Liver (tissue), 9 donors: Measurements from ENCODE around the gene INTS3. TPM values are rescaled to one million over a fixed set of nuclear protein-coding genes. Genes with fewer than 3 reads are reported as not detected.

Experiments used
- DNase-seq: peaks from one replicate; pipeline ENCODE4 v3.0.0-alpha.2; 2017; ENCODE audit warnings: low spot score
- H3K27ac ChIP-seq, 2 donors: one replicate each; pipeline ENCODE4 v1.7.0; 2013; ENCODE audit warnings: inconsistent platforms in 2 of 2, low read length in 2 of 2, control low read depth in 1 of 2, low read depth in 1 of 2, mild to moderate bottlenecking in 1 of 2
- H3K27me3 ChIP-seq, 4 donors: one replicate each; pipeline versions ENCODE4 v1.6.1 to v1.7.0; 2013; ENCODE audit warnings: low read length in 3 of 4, inconsistent platforms in 1 of 4, mild to moderate bottlenecking in 1 of 4, moderate library complexity in 1 of 4; ENCODE audit not compliant: control insufficient read depth in 4 of 4, insufficient read depth in 4 of 4
- H3K36me3 ChIP-seq, 4 donors: one replicate each; pipeline versions ENCODE4 v1.6.1 to v1.7.0; 2013; ENCODE audit warnings: low read length in 3 of 4, mild to moderate bottlenecking in 3 of 4, low read depth in 1 of 4, moderate library complexity in 1 of 4; ENCODE audit not compliant: control insufficient read depth in 4 of 4, insufficient read depth in 3 of 4
- H3K4me1 ChIP-seq, 4 donors: one replicate each; pipeline versions ENCODE4 v1.6.1 to v1.7.0; 2013; ENCODE audit warnings: low read length in 3 of 4, mild to moderate bottlenecking in 3 of 4, moderate library complexity in 1 of 4; ENCODE audit not compliant: control insufficient read depth in 4 of 4, insufficient read depth in 4 of 4
- H3K4me3 ChIP-seq, 3 donors: one replicate each; pipeline versions ENCODE4 v1.6.1 to v1.7.0; 2013; ENCODE audit warnings: low read length in 3 of 3, control low read depth in 1 of 3, low read depth in 1 of 3, mild to moderate bottlenecking in 1 of 3
- H3K9ac ChIP-seq, 2 donors: one replicate each; pipeline ENCODE4 v1.7.0; 2013; ENCODE audit warnings: low read length in 2 of 2, mild to moderate bottlenecking in 2 of 2, moderate library complexity in 2 of 2, control low read depth in 1 of 2, low read depth in 1 of 2
- H3K9me3 ChIP-seq, 4 donors: one replicate each; pipeline versions ENCODE4 v1.6.1 to v1.7.0; 2013; ENCODE audit warnings: low read length in 3 of 4; ENCODE audit not compliant: control insufficient read depth in 4 of 4
- ATF3 ChIP-seq: IDR thresholded peaks from 2 replicates; pipeline ENCODE4 v1.6.1; 2016; ENCODE audit warnings: antibody characterized with exemption
- EGR1 ChIP-seq, 2 donors: IDR thresholded peaks; 2 replicates each; pipeline ENCODE4 v1.6.1; 2016 to 2018; ENCODE audit warnings: antibody characterized with exemption in 2 of 2, low read depth in 2 of 2
- FOXA1 ChIP-seq: IDR thresholded peaks from 2 replicates; pipeline ENCODE4 v1.6.1; 2016; ENCODE audit warnings: antibody characterized with exemption
- FOXA2 ChIP-seq: IDR thresholded peaks from 2 replicates; pipeline ENCODE4 v1.6.1; 2016; ENCODE audit warnings: antibody characterized with exemption
- GABPA ChIP-seq, 2 donors: IDR thresholded peaks in 1 of 2; conservative IDR thresholded peaks in 1 of 2; 2 replicates each; pipeline ENCODE4 v1.6.1; 2016; ENCODE audit warnings: antibody characterized with exemption in 2 of 2, mild to moderate bottlenecking in 1 of 2, moderate library complexity in 1 of 2
- HNF4A ChIP-seq, 2 donors: conservative IDR thresholded peaks; 2 replicates each; pipeline ENCODE4 v1.6.1; 2016; ENCODE audit warnings: antibody characterized with exemption in 2 of 2, mild to moderate bottlenecking in 2 of 2
- HNF4G ChIP-seq: IDR thresholded peaks from 2 replicates; pipeline ENCODE4 v1.6.1; 2016; ENCODE audit warnings: antibody characterized with exemption
- JUND ChIP-seq, 2 donors: IDR thresholded peaks; 2 replicates each; pipeline ENCODE4 v1.6.1; 2016; ENCODE audit warnings: antibody characterized with exemption in 2 of 2
- NR2F2 ChIP-seq: IDR thresholded peaks from 2 replicates; pipeline ENCODE4 v1.6.1; 2016; ENCODE audit warnings: antibody characterized with exemption
- RAD21 ChIP-seq, 2 donors: IDR thresholded peaks; 2 replicates each; pipeline ENCODE4 v1.6.1; 2016; ENCODE audit warnings: antibody characterized with exemption in 2 of 2, mild to moderate bottlenecking in 2 of 2
- RXRA ChIP-seq, 2 donors: IDR thresholded peaks; 2 replicates each; pipeline ENCODE4 v1.6.1; 2017 to 2018; ENCODE audit warnings: antibody characterized with exemption in 2 of 2, mild to moderate bottlenecking in 1 of 2
- SP1 ChIP-seq: IDR thresholded peaks from 2 replicates; pipeline ENCODE4 v1.6.1; 2018; ENCODE audit warnings: antibody characterized with exemption, mild to moderate bottlenecking
- TAF1 ChIP-seq: conservative IDR thresholded peaks from 2 replicates; pipeline ENCODE4 v1.6.1; 2016; ENCODE audit warnings: antibody characterized with exemption, mild to moderate bottlenecking
- YY1 ChIP-seq: IDR thresholded peaks from 2 replicates; pipeline ENCODE4 v1.6.1; 2016; ENCODE audit warnings: antibody characterized with exemption, mild to moderate bottlenecking
- WGBS: extraction: QIAGEN DNeasy Blood & Tissue Kit; methylation state at CpG from one replicate; pipeline ENCODE4 v1.1.7; 2013; 5-methylcytosine and 5-hydroxymethylcytosine counted together
- polyA plus RNA-seq, 2 donors: library from polyadenylated mRNA; stranded (reverse) in 1 of 2; unstranded in 1 of 2; fragments of 200-250 nt in 1 of 2; fragments of >200 nt in 1 of 2; fragmentation: Nextera tagmentation in 1 of 2; extraction: Ambion mirVana in 1 of 2; gene quantifications; one replicate each; pipeline versions ENCODE4 v1.2.1 to v1.2.3, GENCODE V29; 2013 to 2015
- total RNA-seq, 2 donors: library from RNA; depleted of rRNA; stranded (reverse); fragments of >200 nt; gene quantifications; one replicate each; pipeline ENCODE4 v1.2.3, GENCODE V29; 2014
- TF ChIP-seq, protein P1 (sequence below): fragments of 150-350 bp; IDR thresholded peaks from 2 replicates; pipeline ENCODE4 v1.5.1; 2017; ENCODE audit warnings: improper control_type of control experiment, low read depth, low read length; ENCODE audit not compliant: missing input control
- TF ChIP-seq, protein P2 (sequence below): IDR thresholded peaks from 2 replicates; pipeline ENCODE4 v1.6.1; 2016; ENCODE audit warnings: antibody characterized with exemption
- TF ChIP-seq, protein P3 (sequence below): IDR thresholded peaks from 2 replicates; pipeline ENCODE4 v1.6.1; 2016; ENCODE audit warnings: antibody characterized with exemption
- TF ChIP-seq, protein P4 (sequence below): IDR thresholded peaks from 2 replicates; pipeline ENCODE4 v1.6.1; 2016; ENCODE audit warnings: antibody characterized with exemption, mild to moderate bottlenecking
- donor health status: healthy.
- donor health status: healthy.
- donor health status: healthy.
- donor health status: healthy.
- donor health status: healthy.

The INTS3 gene
- total and polyA plus RNA-seq, 4 donors = 9.0 to 26.0 (median 15.2) TPM

DNA sequence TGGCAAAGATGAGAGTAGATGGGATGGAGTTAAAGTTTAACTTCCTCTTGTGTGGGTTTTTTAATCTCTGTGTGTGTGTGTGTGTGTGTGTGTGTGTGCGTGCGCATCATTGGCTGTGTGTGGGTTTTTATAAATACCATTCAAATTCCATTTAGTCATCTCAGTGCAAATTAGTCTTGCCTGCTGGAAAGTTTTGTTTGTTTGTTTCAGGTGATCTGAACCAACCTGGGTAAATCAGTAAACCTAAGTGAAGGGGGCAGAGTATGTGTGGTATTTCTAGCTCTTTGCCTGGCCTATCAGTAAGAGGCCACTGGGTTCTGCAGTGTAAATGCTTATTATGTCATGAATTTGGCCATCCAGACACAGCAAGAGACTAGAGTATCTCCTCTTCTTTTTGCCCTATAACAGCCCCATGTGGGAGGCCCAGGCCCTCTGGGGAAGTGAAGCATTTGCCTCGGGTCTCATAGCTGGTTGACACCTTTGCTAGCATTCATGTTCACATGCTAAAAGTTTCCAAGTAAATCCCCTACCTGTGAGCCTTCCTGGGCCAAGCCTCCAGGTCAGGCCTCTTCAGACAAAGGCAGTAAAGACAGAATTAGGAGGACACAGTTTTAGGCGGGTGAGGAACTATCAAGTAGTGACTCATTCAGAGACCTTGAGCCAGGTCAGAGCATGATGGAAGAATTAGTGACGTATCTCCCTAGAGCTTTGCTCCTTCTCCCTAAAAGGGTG is 14.7 kb downstream of the INTS3 start:
- WGBS = 44% methylated on average over 5 of the region's 5 CpGs
- no peaks in the 10 kb centered on the region for H3K9me3 ChIP-seq
- H3K27ac ChIP-seq = peak overlapping the region; percentile 22 to 40
- peak overlapping the region in 1 of 2 donors; percentile 47 for H3K9ac ChIP-seq
- peaks cover 6 to 36% (median 26%) of the 10 kb centered on the region in 4 donors for H3K4me1 ChIP-seq
- no peak overlapping the region for H3K4me3 ChIP-seq
- H3K27me3 ChIP-seq = no peaks in the 10 kb centered on the region
- TF ChIP-seq NR2F2 (no peak), RXRA (IDR thresholded peaks at IDR 0.05) (peak; percentile 46 to 81), SP1 (peak; percentile 89), JUND (IDR thresholded peaks at IDR 0.05) (peak; percentile 57 to 72), YY1 (peak; percentile 85), FOXA1 (peak; percentile 48), FOXA2 (peak; percentile 69), HNF4G (peak; percentile 20), GABPA (IDR thresholded peaks at IDR 0.05 in 1 of 2, conservative IDR thresholded peaks at IDR 0.05 in 1 of 2) (peak in 1 of 2 donors; percentile 29), TAF1 (no peak), ATF3 (peak; percentile 36), HNF4A (conservative IDR thresholded peaks at IDR 0.05) (peak; percentile 63), EGR1 (IDR thresholded peaks at IDR 0.05; ENCODE audit: low read depth in 2 of 2) (peak in 1 of 2 donors; percentile 71), RAD21 (IDR thresholded peaks at IDR 0.05) (peak; percentile 27 to 48)
- TF ChIP-seq, protein P1, sequence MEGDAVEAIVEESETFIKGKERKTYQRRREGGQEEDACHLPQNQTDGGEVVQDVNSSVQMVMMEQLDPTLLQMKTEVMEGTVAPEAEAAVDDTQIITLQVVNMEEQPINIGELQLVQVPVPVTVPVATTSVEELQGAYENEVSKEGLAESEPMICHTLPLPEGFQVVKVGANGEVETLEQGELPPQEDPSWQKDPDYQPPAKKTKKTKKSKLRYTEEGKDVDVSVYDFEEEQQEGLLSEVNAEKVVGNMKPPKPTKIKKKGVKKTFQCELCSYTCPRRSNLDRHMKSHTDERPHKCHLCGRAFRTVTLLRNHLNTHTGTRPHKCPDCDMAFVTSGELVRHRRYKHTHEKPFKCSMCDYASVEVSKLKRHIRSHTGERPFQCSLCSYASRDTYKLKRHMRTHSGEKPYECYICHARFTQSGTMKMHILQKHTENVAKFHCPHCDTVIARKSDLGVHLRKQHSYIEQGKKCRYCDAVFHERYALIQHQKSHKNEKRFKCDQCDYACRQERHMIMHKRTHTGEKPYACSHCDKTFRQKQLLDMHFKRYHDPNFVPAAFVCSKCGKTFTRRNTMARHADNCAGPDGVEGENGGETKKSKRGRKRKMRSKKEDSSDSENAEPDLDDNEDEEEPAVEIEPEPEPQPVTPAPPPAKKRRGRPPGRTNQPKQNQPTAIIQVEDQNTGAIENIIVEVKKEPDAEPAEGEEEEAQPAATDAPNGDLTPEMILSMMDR = no peak
- TF ChIP-seq, protein P2, sequence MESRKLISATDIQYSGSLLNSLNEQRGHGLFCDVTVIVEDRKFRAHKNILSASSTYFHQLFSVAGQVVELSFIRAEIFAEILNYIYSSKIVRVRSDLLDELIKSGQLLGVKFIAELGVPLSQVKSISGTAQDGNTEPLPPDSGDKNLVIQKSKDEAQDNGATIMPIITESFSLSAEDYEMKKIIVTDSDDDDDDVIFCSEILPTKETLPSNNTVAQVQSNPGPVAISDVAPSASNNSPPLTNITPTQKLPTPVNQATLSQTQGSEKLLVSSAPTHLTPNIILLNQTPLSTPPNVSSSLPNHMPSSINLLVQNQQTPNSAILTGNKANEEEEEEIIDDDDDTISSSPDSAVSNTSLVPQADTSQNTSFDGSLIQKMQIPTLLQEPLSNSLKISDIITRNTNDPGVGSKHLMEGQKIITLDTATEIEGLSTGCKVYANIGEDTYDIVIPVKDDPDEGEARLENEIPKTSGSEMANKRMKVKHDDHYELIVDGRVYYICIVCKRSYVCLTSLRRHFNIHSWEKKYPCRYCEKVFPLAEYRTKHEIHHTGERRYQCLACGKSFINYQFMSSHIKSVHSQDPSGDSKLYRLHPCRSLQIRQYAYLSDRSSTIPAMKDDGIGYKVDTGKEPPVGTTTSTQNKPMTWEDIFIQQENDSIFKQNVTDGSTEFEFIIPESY = peak; percentile 29
- TF ChIP-seq, protein P3, sequence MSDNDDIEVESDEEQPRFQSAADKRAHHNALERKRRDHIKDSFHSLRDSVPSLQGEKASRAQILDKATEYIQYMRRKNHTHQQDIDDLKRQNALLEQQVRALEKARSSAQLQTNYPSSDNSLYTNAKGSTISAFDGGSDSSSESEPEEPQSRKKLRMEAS = no peak
- TF ChIP-seq, protein P4, sequence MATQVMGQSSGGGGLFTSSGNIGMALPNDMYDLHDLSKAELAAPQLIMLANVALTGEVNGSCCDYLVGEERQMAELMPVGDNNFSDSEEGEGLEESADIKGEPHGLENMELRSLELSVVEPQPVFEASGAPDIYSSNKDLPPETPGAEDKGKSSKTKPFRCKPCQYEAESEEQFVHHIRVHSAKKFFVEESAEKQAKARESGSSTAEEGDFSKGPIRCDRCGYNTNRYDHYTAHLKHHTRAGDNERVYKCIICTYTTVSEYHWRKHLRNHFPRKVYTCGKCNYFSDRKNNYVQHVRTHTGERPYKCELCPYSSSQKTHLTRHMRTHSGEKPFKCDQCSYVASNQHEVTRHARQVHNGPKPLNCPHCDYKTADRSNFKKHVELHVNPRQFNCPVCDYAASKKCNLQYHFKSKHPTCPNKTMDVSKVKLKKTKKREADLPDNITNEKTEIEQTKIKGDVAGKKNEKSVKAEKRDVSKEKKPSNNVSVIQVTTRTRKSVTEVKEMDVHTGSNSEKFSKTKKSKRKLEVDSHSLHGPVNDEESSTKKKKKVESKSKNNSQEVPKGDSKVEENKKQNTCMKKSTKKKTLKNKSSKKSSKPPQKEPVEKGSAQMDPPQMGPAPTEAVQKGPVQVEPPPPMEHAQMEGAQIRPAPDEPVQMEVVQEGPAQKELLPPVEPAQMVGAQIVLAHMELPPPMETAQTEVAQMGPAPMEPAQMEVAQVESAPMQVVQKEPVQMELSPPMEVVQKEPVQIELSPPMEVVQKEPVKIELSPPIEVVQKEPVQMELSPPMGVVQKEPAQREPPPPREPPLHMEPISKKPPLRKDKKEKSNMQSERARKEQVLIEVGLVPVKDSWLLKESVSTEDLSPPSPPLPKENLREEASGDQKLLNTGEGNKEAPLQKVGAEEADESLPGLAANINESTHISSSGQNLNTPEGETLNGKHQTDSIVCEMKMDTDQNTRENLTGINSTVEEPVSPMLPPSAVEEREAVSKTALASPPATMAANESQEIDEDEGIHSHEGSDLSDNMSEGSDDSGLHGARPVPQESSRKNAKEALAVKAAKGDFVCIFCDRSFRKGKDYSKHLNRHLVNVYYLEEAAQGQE = peak; percentile 63
- peaks cover 8 to 36% (median 31%) of the 10 kb centered on the region in 4 donors for H3K36me3 ChIP-seq
- no peak for DNase-seq
